HL-60 (cell line): ENCODE results near the gene NTF3.

ENCODE experiments used
- DNase-seq, 2 experiments: peaks; one replicate each; pipeline ENCODE4 v3.0.0-alpha.2; 2010 to 2020; ENCODE audit warnings: low read depth in 1 of 2, low spot score in 1 of 2
- H3K27ac ChIP-seq: fragments of 250-450 bp; sonication (Bioruptor Pico); replicated peaks from 2 replicates; pipeline ENCODE4 v1.5.1; 2020; ENCODE audit warnings: mild to moderate bottlenecking, moderate library complexity
- H3K27me3 ChIP-seq: fragments of 250-450 bp; sonication (Bioruptor Pico); 2 replicates; pipeline ENCODE4 v1.5.1; 2021; ENCODE audit warnings: mild to moderate bottlenecking, moderate library complexity; ENCODE audit not compliant: insufficient read depth, poor library complexity, severe bottlenecking
- H3K4me3 ChIP-seq: replicated peaks from 2 replicates; pipeline ENCODE4 v1.5.1; 2011; ENCODE audit warnings: mild to moderate bottlenecking, control low read depth, low read length; ENCODE audit not compliant: insufficient read depth
- GABPA ChIP-seq: IDR thresholded peaks from 2 replicates; pipeline ENCODE4 v1.6.1; 2012; ENCODE audit warnings: low read depth
- POLR2AphosphoS5 ChIP-seq: IDR thresholded peaks from 2 replicates; pipeline ENCODE4 v1.6.1; 2012; ENCODE audit warnings: low read depth
- SPI1 ChIP-seq: IDR thresholded peaks from 2 replicates; pipeline ENCODE4 v1.6.1; 2012; ENCODE audit warnings: low read depth, mild to moderate bottlenecking, borderline replicate concordance
- TF ChIP-seq, protein P1 (sequence below): IDR thresholded peaks from 2 replicates; pipeline ENCODE4 v1.6.1; 2012; ENCODE audit warnings: low read depth; ENCODE audit not compliant: insufficient replicate concordance
- TF ChIP-seq, protein P2 (sequence below): IDR thresholded peaks from one replicate; pipeline ENCODE4 v1.5.1; 2011; ENCODE audit warnings: low read length, control low read depth, inconsistent platforms; ENCODE audit not compliant: insufficient read depth

The NTF3 gene

DNA sequence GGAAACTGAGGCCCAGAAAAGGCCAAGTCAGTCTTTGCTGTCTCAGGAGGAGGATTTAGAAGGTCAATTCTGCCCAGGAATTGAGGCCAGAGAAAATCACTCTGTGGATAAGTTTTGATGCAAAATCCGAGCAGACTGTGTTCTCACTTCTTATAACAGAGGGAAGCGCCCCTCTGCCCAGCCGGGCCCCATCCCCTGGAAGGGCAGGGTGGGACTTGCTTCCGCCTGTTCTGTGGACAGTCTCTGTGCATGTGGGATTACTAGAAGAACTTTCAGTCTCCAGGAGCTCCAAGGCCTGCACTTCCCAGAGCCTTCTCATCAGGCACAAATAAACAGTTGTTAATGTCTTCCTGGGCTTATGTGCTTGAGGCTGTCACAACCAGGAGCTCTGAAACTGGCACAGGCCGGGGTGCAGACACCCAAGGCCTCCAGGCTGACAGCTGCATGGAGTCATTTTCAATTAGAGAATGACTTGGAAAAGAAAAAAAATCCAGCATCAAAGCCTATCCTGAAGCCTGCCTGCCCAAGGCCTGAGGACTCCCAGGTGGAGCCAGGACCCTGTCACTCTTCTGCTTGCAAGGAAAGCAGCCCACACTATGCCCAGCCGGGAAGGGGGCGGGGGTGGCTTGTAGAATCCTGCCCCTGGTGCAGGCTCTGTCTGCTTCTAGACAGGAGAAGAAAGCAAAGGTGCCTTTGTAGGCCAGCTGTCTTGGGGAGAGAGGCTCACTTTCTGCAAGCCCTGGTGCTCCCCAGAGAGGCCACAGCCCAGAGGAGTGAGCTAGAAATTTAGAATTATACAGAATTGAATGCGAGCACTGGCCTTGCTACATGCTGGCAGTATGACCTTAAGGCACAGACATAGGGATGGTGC, 84.7 kb downstream of the NTF3 start:
- Histone ChIP-seq H3K27ac (no peak overlapping the region), H3K4me3 (no peak overlapping the region), H3K27me3 (no peaks in the 10 kb centered on the region)
- no peak for DNase-seq
- TF ChIP-seq GABPA = no peak
- TF ChIP-seq SPI1 = no peak
- TF ChIP-seq, protein P1, sequence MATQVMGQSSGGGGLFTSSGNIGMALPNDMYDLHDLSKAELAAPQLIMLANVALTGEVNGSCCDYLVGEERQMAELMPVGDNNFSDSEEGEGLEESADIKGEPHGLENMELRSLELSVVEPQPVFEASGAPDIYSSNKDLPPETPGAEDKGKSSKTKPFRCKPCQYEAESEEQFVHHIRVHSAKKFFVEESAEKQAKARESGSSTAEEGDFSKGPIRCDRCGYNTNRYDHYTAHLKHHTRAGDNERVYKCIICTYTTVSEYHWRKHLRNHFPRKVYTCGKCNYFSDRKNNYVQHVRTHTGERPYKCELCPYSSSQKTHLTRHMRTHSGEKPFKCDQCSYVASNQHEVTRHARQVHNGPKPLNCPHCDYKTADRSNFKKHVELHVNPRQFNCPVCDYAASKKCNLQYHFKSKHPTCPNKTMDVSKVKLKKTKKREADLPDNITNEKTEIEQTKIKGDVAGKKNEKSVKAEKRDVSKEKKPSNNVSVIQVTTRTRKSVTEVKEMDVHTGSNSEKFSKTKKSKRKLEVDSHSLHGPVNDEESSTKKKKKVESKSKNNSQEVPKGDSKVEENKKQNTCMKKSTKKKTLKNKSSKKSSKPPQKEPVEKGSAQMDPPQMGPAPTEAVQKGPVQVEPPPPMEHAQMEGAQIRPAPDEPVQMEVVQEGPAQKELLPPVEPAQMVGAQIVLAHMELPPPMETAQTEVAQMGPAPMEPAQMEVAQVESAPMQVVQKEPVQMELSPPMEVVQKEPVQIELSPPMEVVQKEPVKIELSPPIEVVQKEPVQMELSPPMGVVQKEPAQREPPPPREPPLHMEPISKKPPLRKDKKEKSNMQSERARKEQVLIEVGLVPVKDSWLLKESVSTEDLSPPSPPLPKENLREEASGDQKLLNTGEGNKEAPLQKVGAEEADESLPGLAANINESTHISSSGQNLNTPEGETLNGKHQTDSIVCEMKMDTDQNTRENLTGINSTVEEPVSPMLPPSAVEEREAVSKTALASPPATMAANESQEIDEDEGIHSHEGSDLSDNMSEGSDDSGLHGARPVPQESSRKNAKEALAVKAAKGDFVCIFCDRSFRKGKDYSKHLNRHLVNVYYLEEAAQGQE = no peak
- TF ChIP-seq POLR2AphosphoS5 = no peak
- TF ChIP-seq, protein P2, sequence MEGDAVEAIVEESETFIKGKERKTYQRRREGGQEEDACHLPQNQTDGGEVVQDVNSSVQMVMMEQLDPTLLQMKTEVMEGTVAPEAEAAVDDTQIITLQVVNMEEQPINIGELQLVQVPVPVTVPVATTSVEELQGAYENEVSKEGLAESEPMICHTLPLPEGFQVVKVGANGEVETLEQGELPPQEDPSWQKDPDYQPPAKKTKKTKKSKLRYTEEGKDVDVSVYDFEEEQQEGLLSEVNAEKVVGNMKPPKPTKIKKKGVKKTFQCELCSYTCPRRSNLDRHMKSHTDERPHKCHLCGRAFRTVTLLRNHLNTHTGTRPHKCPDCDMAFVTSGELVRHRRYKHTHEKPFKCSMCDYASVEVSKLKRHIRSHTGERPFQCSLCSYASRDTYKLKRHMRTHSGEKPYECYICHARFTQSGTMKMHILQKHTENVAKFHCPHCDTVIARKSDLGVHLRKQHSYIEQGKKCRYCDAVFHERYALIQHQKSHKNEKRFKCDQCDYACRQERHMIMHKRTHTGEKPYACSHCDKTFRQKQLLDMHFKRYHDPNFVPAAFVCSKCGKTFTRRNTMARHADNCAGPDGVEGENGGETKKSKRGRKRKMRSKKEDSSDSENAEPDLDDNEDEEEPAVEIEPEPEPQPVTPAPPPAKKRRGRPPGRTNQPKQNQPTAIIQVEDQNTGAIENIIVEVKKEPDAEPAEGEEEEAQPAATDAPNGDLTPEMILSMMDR = no peak

DNA sequence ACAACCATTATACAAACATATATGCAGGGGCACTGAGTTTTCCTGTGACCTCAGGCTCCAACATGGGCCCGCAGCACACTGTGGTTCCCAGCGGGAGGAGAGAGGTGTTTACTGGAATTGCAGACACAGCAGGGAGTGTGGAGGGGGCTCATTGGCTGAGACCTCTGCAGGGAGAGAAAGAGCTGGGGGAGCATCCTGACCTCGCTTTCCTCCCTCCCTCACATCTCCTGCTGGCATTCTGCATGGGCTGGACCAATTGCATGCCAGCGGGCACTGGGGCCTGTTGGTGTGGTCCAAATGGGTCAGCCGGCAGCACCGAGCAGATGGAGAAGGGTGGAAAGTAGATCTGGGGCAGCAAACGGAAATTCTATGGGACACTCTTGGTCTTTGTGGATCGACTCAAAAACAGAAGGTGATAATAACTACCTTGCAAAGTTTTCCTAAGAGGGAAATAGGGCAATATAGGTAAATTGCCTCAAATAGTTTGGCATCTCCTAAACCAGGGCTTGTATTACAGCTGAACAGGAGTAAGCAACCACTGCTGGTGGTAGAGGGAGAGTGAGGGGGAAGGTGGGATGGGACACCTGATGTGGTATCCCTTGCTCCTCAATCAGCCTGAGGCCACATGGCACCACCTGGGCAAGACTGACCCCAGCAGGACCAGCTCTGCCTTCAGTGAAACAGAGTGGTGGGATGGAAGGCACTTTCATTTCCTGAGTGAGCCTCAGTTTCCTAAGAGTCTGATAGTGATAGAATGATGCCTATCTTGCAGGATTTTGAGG, 86.9 kb downstream of the NTF3 start:
- Histone ChIP-seq H3K4me3 (no peak overlapping the region), H3K27ac (no peak overlapping the region), H3K27me3 (no peaks in the 10 kb centered on the region)
- DNase-seq = no peak
- TF ChIP-seq, protein P2 = no peak
- no peak for TF ChIP-seq SPI1
- TF ChIP-seq GABPA = no peak
- TF ChIP-seq, protein P1 = no peak
- TF ChIP-seq POLR2AphosphoS5 = no peak

DNA sequence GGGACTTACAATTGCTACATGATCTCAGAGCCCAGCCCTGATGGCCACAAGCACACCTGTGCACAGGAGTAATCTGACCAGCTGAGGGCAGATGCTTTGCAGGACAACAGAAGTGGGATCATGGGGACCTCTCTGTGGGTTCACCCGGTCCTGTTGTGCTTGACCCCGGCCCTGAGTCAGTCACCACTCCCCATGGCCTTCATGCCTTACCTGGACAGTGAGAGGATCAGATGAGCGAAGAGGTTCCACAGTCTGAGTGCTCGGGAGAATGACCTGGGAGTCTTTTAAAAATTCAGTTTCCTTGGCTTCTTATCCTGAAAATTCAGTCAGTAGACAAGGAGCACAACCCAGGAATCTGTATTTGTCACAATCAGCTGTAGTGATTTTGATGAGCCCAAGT, 88.1 kb downstream of the NTF3 start:
- H3K27ac ChIP-seq = no peak overlapping the region
- TF ChIP-seq, protein P2 = no peak
- TF ChIP-seq, protein P1 = no peak
- DNase-seq = no peak
- no peak overlapping the region for H3K4me3 ChIP-seq
- H3K27me3 ChIP-seq = no peaks in the 10 kb centered on the region
